HepG2 (cell line): ENCODE measurements around the gene ZNF221. TPM values are rescaled to one million over a fixed set of nuclear protein-coding genes. Genes with fewer than 3 reads are reported as not detected.
A peak's percentile ranks its signal among the peaks of the same experiment; 100 is the strongest.

Experiments used
- AKNA ChIP-seq: sonication (generic); formaldehyde crosslinking; IDR thresholded peaks from 2 replicates; pipeline ENCODE4 v1.4.0; 2020; ENCODE audit warnings: missing genetic modification reagents, borderline replicate concordance
- HES4 ChIP-seq: sonication (generic); formaldehyde crosslinking; IDR thresholded peaks from 2 replicates; pipeline ENCODE4 v1.9.0; 2021; ENCODE audit warnings: mild to moderate bottlenecking, missing genetic modification reagents, borderline replicate concordance
- MIER3 ChIP-seq: IDR thresholded peaks from 2 replicates; pipeline ENCODE4 v1.6.1; 2016; ENCODE audit warnings: missing compliant biosample characterization, borderline replicate concordance
- MTA3 ChIP-seq: sonication (generic); formaldehyde crosslinking; IDR thresholded peaks from 2 replicates; pipeline ENCODE4 v1.4.0; 2020; ENCODE audit warnings: missing genetic modification reagents
- MXD4 ChIP-seq: IDR thresholded peaks from 2 replicates; pipeline ENCODE4 v1.6.1; 2016; ENCODE audit warnings: mild to moderate bottlenecking, missing biosample characterization, missing genetic modification reagents
- MYC ChIP-seq: sonication (generic); formaldehyde crosslinking; IDR thresholded peaks from 2 replicates; pipeline ENCODE4 v1.9.0; 2021; ENCODE audit warnings: missing genetic modification reagents, borderline replicate concordance
- ZNF20 ChIP-seq: sonication (generic); formaldehyde crosslinking; IDR thresholded peaks from 2 replicates; pipeline ENCODE4 v1.4.0; 2020; ENCODE audit warnings: mild to moderate bottlenecking, moderate library complexity, missing genetic modification reagents
- ZNF232 ChIP-seq: sonication (generic); formaldehyde crosslinking; IDR thresholded peaks from 2 replicates; pipeline ENCODE4 v1.4.0; 2020; ENCODE audit warnings: missing genetic modification reagents, borderline replicate concordance
- ZNF274 ChIP-seq: sonication (generic); formaldehyde crosslinking; IDR thresholded peaks from 2 replicates; pipeline ENCODE4 v1.5.1; 2020; ENCODE audit warnings: mild to moderate bottlenecking, missing genetic modification reagents
- ZNF333 ChIP-seq: sonication (generic); formaldehyde crosslinking; IDR thresholded peaks from 2 replicates; pipeline ENCODE4 v1.4.0; 2020; ENCODE audit warnings: mild to moderate bottlenecking, missing genetic modification reagents, borderline replicate concordance
- ZNF350 ChIP-seq: sonication (generic); formaldehyde crosslinking; IDR thresholded peaks from 2 replicates; pipeline ENCODE4 v1.4.0; 2020; ENCODE audit warnings: mild to moderate bottlenecking, low read depth, missing genetic modification reagents, borderline replicate concordance
- ZNF501 ChIP-seq: sonication (generic); formaldehyde crosslinking; IDR thresholded peaks from 2 replicates; pipeline ENCODE4 v1.5.1; 2020; ENCODE audit warnings: mild to moderate bottlenecking, moderate library complexity, missing genetic modification reagents
- ZNF614 ChIP-seq: IDR thresholded peaks from 2 replicates; pipeline ENCODE4 v1.6.1; 2018; ENCODE audit warnings: missing biosample characterization, missing genetic modification reagents, inconsistent platforms, borderline replicate concordance
- ZNF746 ChIP-seq: sonication (generic); formaldehyde crosslinking; IDR thresholded peaks from 2 replicates; pipeline ENCODE4 v1.8.0; 2022; ENCODE audit warnings: mild to moderate bottlenecking, missing genetic modification reagents
- polyA plus RNA-seq, 8 experiments: library from polyadenylated mRNA; depleted of rRNA in 3 of 8; stranded (reverse) in 7 of 8; unstranded in 1 of 8; fragments of >200 nt; fragmentation: Illumina TruSeq in 4 of 8; extraction: Trizol in 4 of 8; gene quantifications; 2 replicates each; pipeline versions ENCODE4 v1.2.1 to v1.2.3, GENCODE V29; 2011 to 2016; ENCODE audit warnings: low read depth in 4 of 8, missing spikeins in 1 of 8, mixed read lengths in 1 of 8; ENCODE audit not compliant: insufficient read depth in 1 of 8
- total RNA-seq, 5 experiments: library from RNA; depleted of rRNA; stranded (reverse); fragments of >200 nt; fragmentation: Illumina TruSeq; extraction: Trizol; gene quantifications; 2 replicates each; pipeline ENCODE4 v1.2.3, GENCODE V29; 2016; ENCODE audit warnings: low read depth in 1 of 5
- TF ChIP-seq, protein P1 (sequence below): sonication (generic); formaldehyde crosslinking; IDR thresholded peaks from 2 replicates; pipeline ENCODE4 v1.4.0; 2020; ENCODE audit warnings: missing genetic modification reagents, borderline replicate concordance
- TF ChIP-seq, protein P2 (sequence below): sonication (generic); formaldehyde crosslinking; IDR thresholded peaks from 2 replicates; pipeline ENCODE4 v1.5.0; 2020; ENCODE audit warnings: mild to moderate bottlenecking, missing genetic modification reagents
- TF ChIP-seq, protein P3 (sequence below): sonication (generic); formaldehyde crosslinking; IDR thresholded peaks from 2 replicates; pipeline ENCODE4 v1.8.0; 2023; ENCODE audit warnings: mild to moderate bottlenecking, missing genetic modification reagents

ZNF221 gene
- total and polyA plus RNA-seq, 2 of the 13 experiments (the other 11 are each of a cell fraction or from before 2014, with no cell fraction given), result 0.48 to 3.4 TPM

GRCh38 chr19:43934985-43935708 lies 15.9 kb upstream of the ZNF221 start, which contains the start of gene ZNF45 (continued):
- TF ChIP-seq AKNA (no peak), MIER3 (CRISPR knock-in tag) (0 out of 2 replicates have a peak, but pooled peaks have one; percentile 42), MYC (CRISPR knock-in tag) (peak; percentile 38; the same call in 1 of the 2 replicates), ZNF746 (peak; percentile 54; the same call in 1 of the 2 replicates), ZNF350 (CRISPR knock-in tag) (peak; percentile 53; the same call in 1 of the 2 replicates), MTA3 (CRISPR knock-in tag) (no peak), ZNF274 (CRISPR knock-in tag) (no peak), ZNF20 (CRISPR knock-in tag) (0 out of 2 replicates have a peak, but pooled peaks have one; percentile 61), ZNF614 (CRISPR knock-in tag) (no peak), ZNF333 (CRISPR knock-in tag) (peak; percentile 69; the same call in 1 of the 2 replicates), ZNF232 (CRISPR knock-in tag) (0 out of 2 replicates have a peak, but pooled peaks have one; percentile 33), MXD4 (CRISPR knock-in tag) (no peak), ZNF501 (CRISPR knock-in tag) (peak; percentile 75), HES4 (no peak)
- TF ChIP-seq, protein P1, sequence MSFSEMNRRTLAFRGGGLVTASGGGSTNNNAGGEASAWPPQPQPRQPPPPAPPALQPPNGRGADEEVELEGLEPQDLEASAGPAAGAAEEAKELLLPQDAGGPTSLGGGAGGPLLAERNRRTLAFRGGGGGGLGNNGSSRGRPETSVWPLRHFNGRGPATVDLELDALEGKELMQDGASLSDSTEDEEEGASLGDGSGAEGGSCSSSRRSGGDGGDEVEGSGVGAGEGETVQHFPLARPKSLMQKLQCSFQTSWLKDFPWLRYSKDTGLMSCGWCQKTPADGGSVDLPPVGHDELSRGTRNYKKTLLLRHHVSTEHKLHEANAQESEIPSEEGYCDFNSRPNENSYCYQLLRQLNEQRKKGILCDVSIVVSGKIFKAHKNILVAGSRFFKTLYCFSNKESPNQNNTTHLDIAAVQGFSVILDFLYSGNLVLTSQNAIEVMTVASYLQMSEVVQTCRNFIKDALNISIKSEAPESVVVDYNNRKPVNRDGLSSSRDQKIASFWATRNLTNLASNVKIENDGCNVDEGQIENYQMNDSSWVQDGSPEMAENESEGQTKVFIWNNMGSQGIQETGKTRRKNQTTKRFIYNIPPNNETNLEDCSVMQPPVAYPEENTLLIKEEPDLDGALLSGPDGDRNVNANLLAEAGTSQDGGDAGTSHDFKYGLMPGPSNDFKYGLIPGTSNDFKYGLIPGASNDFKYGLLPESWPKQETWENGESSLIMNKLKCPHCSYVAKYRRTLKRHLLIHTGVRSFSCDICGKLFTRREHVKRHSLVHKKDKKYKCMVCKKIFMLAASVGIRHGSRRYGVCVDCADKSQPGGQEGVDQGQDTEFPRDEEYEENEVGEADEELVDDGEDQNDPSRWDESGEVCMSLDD, result peak; percentile 74; the same call in 1 of the 2 replicates
- TF ChIP-seq, protein P2, sequence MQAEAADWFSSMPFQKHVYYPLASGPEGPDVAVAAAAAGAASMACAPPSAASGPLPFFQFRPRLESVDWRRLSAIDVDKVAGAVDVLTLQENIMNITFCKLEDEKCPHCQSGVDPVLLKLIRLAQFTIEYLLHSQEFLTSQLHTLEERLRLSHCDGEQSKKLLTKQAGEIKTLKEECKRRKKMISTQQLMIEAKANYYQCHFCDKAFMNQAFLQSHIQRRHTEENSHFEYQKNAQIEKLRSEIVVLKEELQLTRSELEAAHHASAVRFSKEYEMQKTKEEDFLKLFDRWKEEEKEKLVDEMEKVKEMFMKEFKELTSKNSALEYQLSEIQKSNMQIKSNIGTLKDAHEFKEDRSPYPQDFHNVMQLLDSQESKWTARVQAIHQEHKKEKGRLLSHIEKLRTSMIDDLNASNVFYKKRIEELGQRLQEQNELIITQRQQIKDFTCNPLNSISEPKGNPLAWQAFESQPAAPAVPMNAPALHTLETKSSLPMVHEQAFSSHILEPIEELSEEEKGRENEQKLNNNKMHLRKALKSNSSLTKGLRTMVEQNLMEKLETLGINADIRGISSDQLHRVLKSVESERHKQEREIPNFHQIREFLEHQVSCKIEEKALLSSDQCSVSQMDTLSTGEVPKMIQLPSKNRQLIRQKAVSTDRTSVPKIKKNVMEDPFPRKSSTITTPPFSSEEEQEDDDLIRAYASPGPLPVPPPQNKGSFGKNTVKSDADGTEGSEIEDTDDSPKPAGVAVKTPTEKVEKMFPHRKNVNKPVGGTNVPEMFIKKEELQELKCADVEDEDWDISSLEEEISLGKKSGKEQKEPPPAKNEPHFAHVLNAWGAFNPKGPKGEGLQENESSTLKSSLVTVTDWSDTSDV (CRISPR knock-in tag), result 0 out of 2 replicates have a peak, but pooled peaks have one; percentile 51
- TF ChIP-seq, protein P3, sequence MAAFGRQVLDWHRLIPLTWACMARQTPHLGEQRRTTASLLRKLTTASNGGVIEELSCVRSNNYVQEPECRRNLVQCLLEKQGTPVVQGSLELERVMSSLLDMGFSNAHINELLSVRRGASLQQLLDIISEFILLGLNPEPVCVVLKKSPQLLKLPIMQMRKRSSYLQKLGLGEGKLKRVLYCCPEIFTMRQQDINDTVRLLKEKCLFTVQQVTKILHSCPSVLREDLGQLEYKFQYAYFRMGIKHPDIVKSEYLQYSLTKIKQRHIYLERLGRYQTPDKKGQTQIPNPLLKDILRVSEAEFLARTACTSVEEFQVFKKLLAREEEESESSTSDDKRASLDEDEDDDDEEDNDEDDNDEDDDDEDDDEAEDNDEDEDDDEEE (CRISPR knock-in tag), result no peak
